SK-N-SH treated with all-trans-retinoic acid at 6 μM for 48 hours (cell line): Measurements from ENCODE around the gene ELK1.

Experiments
- ATAC-seq: fragments of 200-7000 bp; cut with Tn5 transposase; 3 replicates; pipeline ENCODE4 v1.9.1; 2020; ENCODE audit warnings: mild to moderate bottlenecking, moderate library complexity
- ARNTL ChIP-seq: fragments of 450-650 bp; formaldehyde crosslinking; IDR thresholded peaks from 2 replicates; pipeline ENCODE4 v1.5.0; 2020; ENCODE audit warnings: low read depth, mild to moderate bottlenecking, moderate library complexity, borderline replicate concordance
- BACH2 ChIP-seq: fragments of 250-450 bp; sonication (Bioruptor Pico); IDR thresholded peaks from 2 replicates; pipeline ENCODE4 v1.9.0; 2021; ENCODE audit warnings: mild to moderate bottlenecking, borderline replicate concordance
- CREB5 ChIP-seq: fragments of 250-450 bp; sonication (Bioruptor Pico); IDR thresholded peaks from 2 replicates; pipeline ENCODE4 v1.5.1; 2020; ENCODE audit warnings: low read depth, mild to moderate bottlenecking, moderate library complexity
- CSDC2 ChIP-seq: fragments of 250-450 bp; sonication (Bioruptor Pico); IDR thresholded peaks from 2 replicates; pipeline ENCODE4 v1.5.0; 2020; ENCODE audit warnings: mild to moderate bottlenecking, moderate library complexity
- ESRRG ChIP-seq: fragments of 250-450 bp; sonication (Bioruptor Pico); IDR thresholded peaks from 2 replicates; pipeline ENCODE4 v1.6.1; 2021; ENCODE audit warnings: mild to moderate bottlenecking
- GLIS3 ChIP-seq: fragments of 250-450 bp; sonication (Bioruptor Pico); IDR thresholded peaks from 2 replicates; pipeline ENCODE4 v1.5.0; 2020; ENCODE audit warnings: mild to moderate bottlenecking, moderate library complexity
- ISL1 ChIP-seq: fragments of 250-450 bp; sonication (Bioruptor Pico); IDR thresholded peaks from 2 replicates; pipeline ENCODE4 v2.1.2; 2022; ENCODE audit warnings: mild to moderate bottlenecking, moderate library complexity
- POU6F1 ChIP-seq: fragments of 250-450 bp; sonication (Bioruptor Pico); IDR thresholded peaks from 2 replicates; pipeline ENCODE4 v1.8.0; 2021; ENCODE audit warnings: low read depth, mild to moderate bottlenecking, moderate library complexity, borderline replicate concordance
- PPARA ChIP-seq: fragments of 250-450 bp; sonication (Bioruptor Pico); IDR thresholded peaks from 2 replicates; pipeline ENCODE4 v1.5.0; 2020; ENCODE audit warnings: mild to moderate bottlenecking, borderline replicate concordance
- RARB ChIP-seq: fragments of 250-450 bp; sonication (Bioruptor Pico); IDR thresholded peaks from 2 replicates; pipeline ENCODE4 v1.8.0; 2021; ENCODE audit warnings: mild to moderate bottlenecking, moderate library complexity
- SNAI2 ChIP-seq: fragments of 250-450 bp; sonication (Bioruptor Pico); IDR thresholded peaks from 2 replicates; pipeline ENCODE4 v1.5.0; 2020; ENCODE audit warnings: mild to moderate bottlenecking, moderate library complexity
- TCF4 ChIP-seq: fragments of 250-450 bp; sonication (Bioruptor Pico); IDR thresholded peaks from 2 replicates; pipeline ENCODE4 v1.8.0; 2021; ENCODE audit warnings: mild to moderate bottlenecking, moderate library complexity, borderline replicate concordance
- TOX ChIP-seq: fragments of 250-450 bp; sonication (Bioruptor Pico); IDR thresholded peaks from 2 replicates; pipeline ENCODE4 v1.8.0; 2021; ENCODE audit warnings: mild to moderate bottlenecking, moderate library complexity, borderline replicate concordance
- TSHZ2 ChIP-seq: fragments of 250-450 bp; sonication (Bioruptor Pico); IDR thresholded peaks from 2 replicates; pipeline ENCODE4 v1.5.0; 2020; ENCODE audit warnings: mild to moderate bottlenecking, moderate library complexity
- ZC3H10 ChIP-seq: fragments of 250-450 bp; sonication (Bioruptor Pico); IDR thresholded peaks from 2 replicates; pipeline ENCODE4 v1.5.1; 2021; ENCODE audit warnings: mild to moderate bottlenecking, moderate library complexity
- ZFP30 ChIP-seq: fragments of 450-650 bp; formaldehyde crosslinking; IDR thresholded peaks from 2 replicates; pipeline ENCODE4 v1.5.0; 2022; ENCODE audit warnings: mild to moderate bottlenecking, moderate library complexity
- ZNF565 ChIP-seq: fragments of 450-650 bp; formaldehyde crosslinking; conservative IDR thresholded peaks from 2 replicates; pipeline ENCODE4 v1.5.0; 2020; ENCODE audit warnings: low read depth, mild to moderate bottlenecking, moderate library complexity
- ZNF70 ChIP-seq: fragments of 450-650 bp; formaldehyde crosslinking; IDR thresholded peaks from 2 replicates; pipeline ENCODE4 v1.5.0; 2020; ENCODE audit warnings: mild to moderate bottlenecking, moderate library complexity
- ZNF8 ChIP-seq: fragments of 450-650 bp; formaldehyde crosslinking; IDR thresholded peaks from 2 replicates; pipeline ENCODE4 v1.5.0; 2020; ENCODE audit warnings: mild to moderate bottlenecking, moderate library complexity
- TF ChIP-seq, protein P1 (sequence below): fragments of 250-450 bp; sonication (Bioruptor Pico); IDR thresholded peaks from 2 replicates; pipeline ENCODE4 v1.5.1; 2021; ENCODE audit warnings: mild to moderate bottlenecking, moderate library complexity

The ELK1 gene

DNA sequence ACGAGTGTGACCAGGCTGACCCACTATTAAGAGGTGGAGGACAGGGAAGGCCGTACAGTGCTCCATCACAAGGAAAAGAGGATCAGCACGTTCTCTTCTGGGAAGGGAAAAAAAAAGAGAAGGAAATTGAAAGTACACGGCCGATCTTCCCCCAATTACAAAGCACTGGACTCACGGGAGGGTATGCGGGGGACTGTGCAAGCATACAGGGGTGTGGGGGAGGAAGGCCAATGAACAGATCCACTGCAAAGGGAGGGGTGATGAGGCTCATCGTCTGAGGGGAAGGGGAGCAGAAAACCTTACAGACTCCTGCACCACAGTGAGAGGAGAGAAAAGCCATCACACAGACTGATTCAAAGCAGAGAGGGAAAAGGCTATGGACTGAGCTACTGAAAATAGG, 1.1 kb downstream of the ELK1 start (continued):
- TF ChIP-seq, protein P1, sequence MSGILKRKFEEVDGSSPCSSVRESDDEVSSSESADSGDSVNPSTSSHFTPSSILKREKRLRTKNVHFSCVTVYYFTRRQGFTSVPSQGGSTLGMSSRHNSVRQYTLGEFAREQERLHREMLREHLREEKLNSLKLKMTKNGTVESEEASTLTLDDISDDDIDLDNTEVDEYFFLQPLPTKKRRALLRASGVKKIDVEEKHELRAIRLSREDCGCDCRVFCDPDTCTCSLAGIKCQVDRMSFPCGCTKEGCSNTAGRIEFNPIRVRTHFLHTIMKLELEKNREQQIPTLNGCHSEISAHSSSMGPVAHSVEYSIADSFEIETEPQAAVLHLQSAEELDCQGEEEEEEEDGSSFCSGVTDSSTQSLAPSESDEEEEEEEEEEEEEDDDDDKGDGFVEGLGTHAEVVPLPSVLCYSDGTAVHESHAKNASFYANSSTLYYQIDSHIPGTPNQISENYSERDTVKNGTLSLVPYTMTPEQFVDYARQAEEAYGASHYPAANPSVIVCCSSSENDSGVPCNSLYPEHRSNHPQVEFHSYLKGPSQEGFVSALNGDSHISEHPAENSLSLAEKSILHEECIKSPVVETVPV = no peak
- no peak for TF ChIP-seq RARB
- TF ChIP-seq CSDC2 (CRISPR knock-in tag) = no peak
- no peak for TF ChIP-seq GLIS3 (CRISPR knock-in tag)
- no peak for TF ChIP-seq ZNF565 (CRISPR knock-in tag)
- TF ChIP-seq PPARA (CRISPR knock-in tag) = no peak

- no peak for TF ChIP-seq ZNF8 (CRISPR knock-in tag)
- TF ChIP-seq ARNTL (CRISPR knock-in tag) = no peak
- no peak for TF ChIP-seq BACH2 (CRISPR knock-in tag)
- no peak for TF ChIP-seq TCF4 (CRISPR knock-in tag)
- TF ChIP-seq ZNF70 (CRISPR knock-in tag) = no peak
- no peak for TF ChIP-seq PPARA (CRISPR knock-in tag)
- TF ChIP-seq POU6F1 (CRISPR knock-in tag) = no peak
- no peak for TF ChIP-seq ZFP30 (CRISPR knock-in tag)
- TF ChIP-seq RARB = no peak
- TF ChIP-seq ISL1 (CRISPR knock-in tag) = no peak
- no peak for TF ChIP-seq CSDC2 (CRISPR knock-in tag)
- TF ChIP-seq TOX (CRISPR knock-in tag) = no peak
- TF ChIP-seq GLIS3 (CRISPR knock-in tag) = no peak
These were observed 2.0 kb downstream of the ELK1 start for GRCh38 chrX:47648376-47648775.

GRCh38 chrX:47646636-47647035, 3.7 kb downstream of the ELK1 start:
- TF ChIP-seq BACH2 (CRISPR knock-in tag) = no peak
- TF ChIP-seq PPARA (CRISPR knock-in tag) = no peak
- TF ChIP-seq ZFP30 (CRISPR knock-in tag) = no peak
- no peak for TF ChIP-seq SNAI2 (CRISPR knock-in tag)
- TF ChIP-seq ZNF8 (CRISPR knock-in tag) = no peak
- TF ChIP-seq TSHZ2 (CRISPR knock-in tag) = no peak
- TF ChIP-seq CSDC2 (CRISPR knock-in tag) = no peak
- no peak for TF ChIP-seq TCF4 (CRISPR knock-in tag)
- no peak for TF ChIP-seq ARNTL (CRISPR knock-in tag)
- TF ChIP-seq, protein P1 = no peak
- TF ChIP-seq ESRRG (CRISPR knock-in tag) = no peak
- no peak for TF ChIP-seq CREB5 (CRISPR knock-in tag)
- TF ChIP-seq ZNF70 (CRISPR knock-in tag) = no peak
- no peak for TF ChIP-seq GLIS3 (CRISPR knock-in tag)
- no peak for TF ChIP-seq RARB
- no peak for TF ChIP-seq ZC3H10
- TF ChIP-seq ISL1 (CRISPR knock-in tag) = no peak
- TF ChIP-seq ZNF565 (CRISPR knock-in tag) = no peak
- no peak for TF ChIP-seq TOX (CRISPR knock-in tag)
- TF ChIP-seq POU6F1 (CRISPR knock-in tag) = no peak
- no peak for ATAC-seq

More at GRCh38 chrX:47648376-47648775, 2.0 kb downstream of the ELK1 start:
- ATAC-seq = no peak
